Fibroblast of skin of left quadriceps (primary cell): ENCODE results near the gene ZNF408.
"Not testable (repeated sequence)": the region's sequence is repeated elsewhere in the genome, so short reads cannot be mapped to it uniquely, and the experiment has no call there.

Source experiments
- DNase-seq, 2 experiments: peaks; one replicate each; pipeline ENCODE4 v3.0.0-alpha.2; 2013; ENCODE audit warnings: low read depth in 2 of 2

The ZNF408 gene

GRCh38 chr11:46697303-46697702 is 3.5 kb upstream of the ZNF408 start:
- no peak for DNase-seq

GRCh38 chr11:46697723-46698122 is 3.1 kb upstream of the ZNF408 start:
- DNase-seq = no peak

DNA sequence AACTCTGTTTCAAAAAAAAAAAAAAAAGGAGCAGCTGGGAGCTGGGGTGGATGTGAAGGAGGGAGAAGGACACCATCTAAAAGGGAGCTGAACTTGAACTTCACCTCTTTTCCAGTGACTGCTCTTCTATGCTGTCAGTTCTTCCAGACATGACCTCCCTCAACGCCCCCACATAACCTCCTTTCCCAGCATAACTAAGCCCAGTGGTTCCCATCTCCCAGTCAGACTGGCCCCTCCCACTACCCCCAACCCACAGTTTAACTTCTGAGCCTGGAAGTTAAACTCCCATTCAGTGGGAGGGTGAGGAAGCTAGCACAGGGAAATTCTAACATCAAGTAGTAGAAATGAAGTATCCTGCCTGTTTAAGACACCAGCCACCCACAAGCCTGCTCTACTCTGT is 2.2 kb upstream of the ZNF408 start:
- DNase-seq = no peak

- no peak for DNase-seq
Measured at GRCh38 chr11:46701078-46701654, 335 bp downstream of the ZNF408 start.

DNA sequence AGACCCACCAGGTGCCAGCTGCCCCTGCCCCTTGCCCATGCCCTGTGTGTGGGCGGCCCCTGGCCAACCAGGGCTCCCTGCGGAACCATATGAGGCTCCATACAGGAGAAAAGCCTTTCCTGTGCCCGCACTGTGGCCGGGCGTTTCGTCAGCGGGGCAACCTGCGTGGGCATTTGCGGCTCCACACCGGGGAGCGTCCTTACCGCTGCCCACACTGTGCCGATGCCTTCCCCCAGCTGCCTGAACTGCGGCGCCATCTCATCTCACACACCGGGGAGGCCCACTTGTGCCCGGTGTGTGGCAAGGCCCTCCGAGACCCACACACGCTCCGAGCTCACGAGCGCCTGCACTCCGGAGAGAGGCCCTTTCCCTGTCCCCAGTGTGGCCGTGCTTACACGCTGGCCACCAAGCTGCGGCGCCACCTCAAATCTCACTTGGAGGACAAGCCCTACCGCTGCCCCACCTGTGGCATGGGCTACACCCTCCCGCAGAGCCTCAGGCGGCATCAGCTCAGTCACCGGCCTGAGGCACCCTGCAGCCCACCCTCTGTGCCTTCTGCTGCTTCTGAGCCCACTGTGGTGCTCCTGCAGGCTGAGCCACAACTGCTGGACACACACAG is 4.3 kb downstream of the ZNF408 start:
- DNase-seq = no peak

DNA sequence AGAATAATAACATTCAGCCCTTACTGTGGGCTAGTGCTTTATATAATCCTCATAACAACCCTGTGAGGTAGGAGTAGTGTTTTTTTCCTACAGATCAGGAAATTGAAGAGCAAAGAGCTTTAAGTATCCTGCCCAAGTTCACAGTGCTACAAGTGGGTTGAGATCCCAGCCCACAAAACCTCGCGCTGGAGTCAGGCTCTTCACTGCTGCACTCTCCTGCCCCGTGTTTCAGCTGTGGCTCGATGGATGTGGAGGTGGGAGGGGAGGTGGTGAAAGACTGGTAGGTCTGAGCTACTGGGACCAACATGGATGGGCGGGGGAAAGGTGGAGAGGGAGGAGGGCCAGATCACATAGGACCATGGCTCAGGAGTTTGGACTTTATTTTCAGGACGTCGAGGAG is 6.1 kb downstream of the ZNF408 start:
- DNase-seq = no peak

- DNase-seq = not testable (repeated sequence)
Measured at GRCh38 chr11:46709351-46709750, 8.5 kb downstream of the ZNF408 start.

DNA sequence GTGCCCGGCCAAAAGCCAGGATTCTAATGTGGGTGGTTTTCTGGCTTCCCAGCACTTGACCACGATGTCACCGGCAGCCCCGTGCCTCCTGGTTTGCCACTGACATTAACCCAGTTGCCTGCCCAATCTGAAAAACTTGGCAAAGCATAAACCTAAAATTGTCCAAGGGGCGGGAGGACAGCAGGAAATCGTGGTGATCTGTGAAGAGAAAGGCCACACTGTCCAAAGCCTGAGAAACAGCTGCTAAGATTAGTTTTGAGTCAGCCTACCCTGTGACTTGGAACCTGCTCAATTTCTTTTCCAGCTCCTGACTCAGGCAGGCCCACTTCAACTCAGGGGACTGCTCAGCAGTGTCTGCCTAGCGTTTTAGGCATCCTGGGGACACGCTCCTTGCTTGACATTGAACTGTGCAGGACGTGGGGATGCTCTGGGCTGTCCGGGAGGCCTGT is 10.0 kb downstream of the ZNF408 start:
- DNase-seq = peak; percentile 22 to 35

GRCh38 chr11:46711303-46711702 is 10.5 kb downstream of the ZNF408 start:
- no peak for DNase-seq

DNA sequence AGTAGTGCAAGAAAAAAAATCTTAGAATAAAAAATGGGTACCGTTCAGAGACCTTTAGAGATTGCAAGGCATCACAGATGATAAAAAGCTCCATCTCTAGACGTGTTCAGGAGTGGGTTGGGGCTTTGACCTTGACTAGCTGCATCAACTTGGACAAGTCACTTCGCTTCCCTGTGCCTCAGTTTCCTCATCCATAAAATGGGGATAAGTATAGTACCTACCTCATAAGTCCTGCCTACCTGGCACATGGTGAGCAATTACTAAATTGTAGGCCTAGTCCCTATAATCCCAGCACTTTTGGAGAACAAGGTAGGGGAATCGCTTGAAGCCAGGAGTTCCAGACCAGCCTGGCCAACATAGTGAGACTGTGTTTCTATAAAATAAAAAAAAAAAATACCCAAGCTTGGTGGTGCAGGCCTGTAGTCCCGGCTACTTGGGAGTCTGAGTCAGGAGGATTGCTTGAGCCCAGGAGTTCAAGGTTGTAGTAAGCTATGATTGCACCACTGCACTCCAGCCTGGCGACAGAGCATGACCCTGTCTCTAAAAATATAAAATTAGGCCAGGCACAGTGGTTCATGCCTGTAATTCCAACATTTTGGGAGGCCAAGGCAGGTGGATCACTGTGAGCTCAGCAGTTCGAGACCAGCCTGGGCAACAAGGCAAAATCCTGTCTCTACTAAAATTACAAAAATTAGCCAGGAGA is 12.2 kb downstream of the ZNF408 start:
- no peak for DNase-seq

DNA sequence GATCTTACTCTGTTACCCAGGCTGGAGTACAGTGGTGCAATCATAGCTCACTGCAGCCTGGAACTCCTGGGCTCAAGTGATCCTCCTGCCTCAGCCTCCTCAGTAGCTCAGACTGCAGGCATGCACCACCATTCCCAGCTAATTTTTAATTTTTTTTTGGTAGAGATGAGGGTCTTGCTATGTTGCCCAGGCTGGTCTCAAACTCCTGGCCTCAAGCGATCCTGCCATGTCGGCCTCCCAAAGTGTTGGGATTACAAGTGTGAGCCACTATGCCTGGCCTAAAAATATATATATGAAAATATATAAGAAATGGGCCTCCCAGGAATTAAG is 17.0 kb downstream of the ZNF408 start:
- DNase-seq = not testable (repeated sequence)

DNA sequence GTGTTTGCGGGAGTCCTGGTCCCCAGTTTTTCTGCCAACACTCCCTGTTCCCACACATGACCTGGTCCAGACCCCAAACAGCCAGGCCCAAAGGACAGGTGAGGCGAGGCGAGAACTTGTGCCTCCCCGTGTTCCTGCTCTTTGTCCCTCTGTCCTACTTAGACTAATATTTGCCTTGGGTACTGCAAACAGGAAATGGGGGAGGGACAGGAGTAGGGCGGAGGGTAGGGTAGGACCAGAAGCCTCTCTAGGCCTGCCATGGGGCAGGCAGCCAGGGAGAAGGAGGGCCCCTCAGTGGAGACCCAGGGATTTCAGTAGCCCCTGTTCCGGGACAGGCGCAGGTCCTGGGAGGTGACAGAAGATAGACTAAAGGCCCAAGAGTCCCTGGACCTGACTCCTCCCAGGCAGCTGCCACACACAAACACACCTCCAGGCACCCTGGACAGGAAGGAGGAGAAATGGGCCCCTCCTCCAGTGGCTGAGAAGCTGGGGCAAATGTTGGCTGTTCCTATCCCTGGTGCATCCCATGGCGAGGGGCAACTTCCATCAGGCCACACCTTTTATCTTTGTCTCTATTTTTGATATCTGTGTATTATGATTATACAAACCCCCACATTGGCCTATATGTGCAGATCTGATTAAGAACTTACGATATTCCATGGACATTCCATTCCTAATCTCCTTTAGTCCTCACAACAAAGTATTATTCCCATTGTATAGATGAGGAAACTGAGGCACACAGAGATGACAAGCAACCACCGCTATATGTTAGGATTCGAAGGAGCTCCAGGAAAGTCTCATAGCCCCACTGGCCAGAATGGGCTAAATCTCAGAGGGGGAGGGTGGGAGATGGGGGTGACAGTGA is 17.6 kb downstream of the ZNF408 start:
- no peak for DNase-seq

GRCh38 chr11:46719048-46719542 is 18.3 kb downstream of the ZNF408 start, which contains the start of gene F2:
Gene F2 (plus strand): TSS chr11:46719213. CDS start chr11:46719236, 23 bp downstream.
- no peak for DNase-seq

- no peak for DNase-seq
Measured at GRCh38 chr11:46719543-46720218, 18.9 kb downstream of the ZNF408 start.

DNA sequence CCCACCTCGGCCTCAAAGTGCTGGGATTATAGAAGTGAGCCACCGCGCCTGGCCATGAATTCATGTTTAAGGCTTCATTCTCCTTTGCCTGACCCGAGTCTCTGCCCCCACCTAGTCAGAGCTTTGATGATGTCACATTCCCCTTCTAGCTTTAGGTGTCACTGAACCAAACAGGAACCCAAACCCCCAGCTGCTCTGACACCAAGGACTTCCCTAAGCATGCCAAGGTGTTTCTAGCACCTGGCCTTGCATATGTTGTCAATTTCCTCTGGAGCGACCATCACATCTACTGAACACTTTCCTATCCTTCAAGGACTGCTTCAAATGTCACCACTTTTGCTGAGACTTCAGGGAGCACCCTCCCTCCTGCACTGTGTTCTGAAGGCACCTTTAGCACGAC is 20.5 kb downstream of the ZNF408 start:
- no peak for DNase-seq

DNA sequence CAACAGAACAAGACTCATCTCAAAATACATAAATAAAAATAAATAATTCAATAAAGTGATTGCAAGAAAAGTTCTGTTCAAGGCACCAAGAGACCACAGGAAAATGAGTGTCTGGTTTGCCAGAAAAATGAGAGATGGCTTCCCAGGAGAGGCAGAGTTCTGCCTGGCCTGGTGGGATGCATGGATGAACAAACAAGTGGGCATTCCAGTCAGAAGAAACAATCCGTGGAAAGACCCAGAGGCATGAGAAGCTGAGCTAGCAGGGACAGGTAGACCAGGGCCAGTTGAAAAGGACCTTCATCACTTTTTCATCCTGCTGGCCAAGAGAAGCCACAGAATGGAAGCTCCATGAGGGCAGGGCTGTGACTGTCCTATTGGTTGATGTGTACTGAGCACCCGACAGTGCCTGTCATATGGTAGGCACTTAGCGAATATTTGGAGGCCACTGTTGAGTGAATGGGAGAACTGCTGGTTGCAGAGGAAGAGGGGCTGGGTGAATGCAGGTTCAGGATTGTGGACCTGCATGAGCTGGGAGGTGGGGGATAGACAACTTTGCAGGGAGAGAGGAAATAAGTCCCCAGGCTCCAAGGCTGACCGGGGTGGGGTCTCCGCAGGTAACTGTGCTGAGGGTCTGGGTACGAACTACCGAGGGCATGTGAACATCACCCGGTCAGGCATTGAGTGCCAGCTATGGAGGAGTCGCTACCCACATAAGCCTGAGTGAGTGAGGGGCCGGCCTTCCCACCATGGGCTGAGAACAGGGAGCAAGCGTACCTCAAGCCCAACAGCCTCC is 21.9 kb downstream of the ZNF408 start:
- DNase-seq = no peak

DNA sequence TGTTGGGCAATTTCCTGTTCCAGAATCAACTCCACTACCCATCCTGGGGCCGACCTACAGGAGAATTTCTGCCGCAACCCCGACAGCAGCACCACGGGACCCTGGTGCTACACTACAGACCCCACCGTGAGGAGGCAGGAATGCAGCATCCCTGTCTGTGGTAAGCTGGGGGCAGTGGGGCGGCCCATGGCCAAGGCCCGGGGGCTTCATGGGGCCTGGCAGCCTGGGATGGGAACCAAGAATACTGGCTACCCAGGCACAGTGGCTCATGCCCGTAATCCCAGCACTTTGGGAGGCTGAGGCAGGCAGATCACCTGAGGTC is 22.5 kb downstream of the ZNF408 start:
- no peak for DNase-seq

DNA sequence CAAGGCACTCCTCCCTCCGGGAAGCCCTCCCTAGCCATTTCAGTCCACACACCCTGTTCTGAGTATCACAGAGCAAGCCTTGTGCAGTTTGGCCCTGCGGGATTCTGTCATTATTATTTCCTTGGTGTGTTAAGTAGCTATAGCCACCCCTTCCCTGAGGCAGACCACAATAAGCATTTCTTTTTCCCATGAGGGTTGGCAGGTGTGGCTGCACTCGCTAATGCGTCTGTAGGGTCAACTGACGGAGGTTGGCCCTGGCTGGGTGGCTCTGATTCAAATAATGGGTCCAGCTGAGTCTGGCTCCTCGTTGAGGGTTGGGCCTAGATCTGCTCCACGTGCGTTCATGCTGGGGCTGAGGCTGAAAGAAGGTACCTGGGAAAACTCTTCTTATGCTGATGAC is 23.3 kb downstream of the ZNF408 start:
- no peak for DNase-seq

- DNase-seq = no peak
Measured at GRCh38 chr11:46725338-46726205, 24.7 kb downstream of the ZNF408 start.
